Loucy (cell line): Measurements from ENCODE around the gene SLFN13.

Source experiments
- CTCF ChIP-seq: fragments of 200-600 bp; sonication (generic); conservative IDR thresholded peaks from 2 replicates; pipeline ENCODE4 v1.5.1; 2014; ENCODE audit warnings: mild to moderate bottlenecking, antibody characterized with exemption, low read length
- EZH2phosphoT487 ChIP-seq: fragments of 200-600 bp; IDR thresholded peaks from 2 replicates; pipeline ENCODE4 v1.6.1; 2018; ENCODE audit warnings: antibody characterized with exemption, mild to moderate bottlenecking, moderate library complexity, borderline replicate concordance

GRCh38 chr17:35477248-35477647 lies 28.7 kb upstream of the SLFN13 start:
- TF ChIP-seq CTCF, result no peak
- TF ChIP-seq EZH2phosphoT487, result no peak
